Amniotic epithelial cell (primary cell): ENCODE results near the gene GTF3C1.
"Not testable (repeated sequence)": the region's sequence is repeated elsewhere in the genome, so short reads cannot be mapped to it uniquely, and the experiment has no call there.

Experiments used
- DNase-seq: peaks from one replicate; pipeline ENCODE4 v3.0.0-alpha.2; 2010; ENCODE audit warnings: low read depth

Gene GTF3C1

DNA sequence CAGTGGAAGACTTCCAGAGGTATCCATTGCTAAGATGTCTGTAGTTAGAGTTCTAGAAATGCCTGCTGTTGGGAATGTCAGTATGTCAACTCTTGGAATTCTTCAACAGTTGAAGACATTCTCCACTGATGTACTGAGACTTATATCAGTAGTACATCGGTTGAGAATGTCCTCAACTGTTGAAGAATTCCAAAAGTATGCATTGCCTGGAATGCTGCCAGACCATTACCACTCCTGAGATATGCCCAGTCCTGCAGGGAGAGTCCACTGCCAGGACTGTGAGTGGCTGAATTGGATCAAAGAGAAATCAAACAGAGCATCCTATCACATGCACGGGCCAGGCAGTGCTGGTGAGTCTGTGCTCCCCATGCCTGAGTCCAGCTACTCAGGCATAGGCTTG lies 105.7 kb downstream of the GTF3C1 start:
- peak; percentile 85 for DNase-seq

DNA sequence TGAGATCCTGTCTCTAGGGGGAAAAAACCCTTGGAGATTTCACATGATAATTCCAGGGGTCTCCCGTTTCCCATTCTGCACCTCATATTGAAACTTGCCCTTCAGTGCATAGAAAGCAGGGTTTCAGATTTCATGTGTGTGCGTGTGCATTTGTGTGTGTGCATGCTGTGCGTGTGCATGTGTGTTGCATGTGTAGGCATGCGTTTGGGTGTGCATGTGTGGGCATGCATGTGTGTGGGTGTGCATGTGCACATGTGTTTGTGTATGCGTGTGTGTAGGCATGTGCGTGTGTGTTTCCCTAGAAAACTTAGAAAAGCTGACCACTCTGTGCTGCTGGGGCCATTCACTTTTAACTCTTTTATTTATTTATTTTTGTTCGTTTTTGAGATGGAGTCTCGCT lies 107.7 kb downstream of the GTF3C1 start:
- DNase-seq: no peak

DNA sequence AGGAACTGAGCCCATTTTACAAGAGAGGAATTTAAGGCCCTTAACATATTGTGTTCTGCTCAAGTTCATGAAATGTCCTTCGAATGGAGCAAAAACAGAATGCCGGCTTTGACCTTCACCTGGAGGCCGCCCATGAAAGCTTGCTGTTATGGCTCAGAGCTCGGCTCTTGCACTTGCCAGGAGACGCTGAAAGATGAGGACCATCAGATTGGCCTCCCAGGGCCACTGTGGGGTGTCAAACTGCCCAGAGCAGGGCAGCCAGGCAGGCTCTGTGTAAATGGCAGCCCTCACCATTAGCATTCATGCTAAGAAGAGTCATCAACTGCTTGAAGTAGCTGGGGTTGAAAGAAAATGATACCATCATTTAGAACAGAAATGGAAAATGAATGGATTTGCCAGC lies 108.4 kb downstream of the GTF3C1 start:
- DNase-seq: no peak

DNA sequence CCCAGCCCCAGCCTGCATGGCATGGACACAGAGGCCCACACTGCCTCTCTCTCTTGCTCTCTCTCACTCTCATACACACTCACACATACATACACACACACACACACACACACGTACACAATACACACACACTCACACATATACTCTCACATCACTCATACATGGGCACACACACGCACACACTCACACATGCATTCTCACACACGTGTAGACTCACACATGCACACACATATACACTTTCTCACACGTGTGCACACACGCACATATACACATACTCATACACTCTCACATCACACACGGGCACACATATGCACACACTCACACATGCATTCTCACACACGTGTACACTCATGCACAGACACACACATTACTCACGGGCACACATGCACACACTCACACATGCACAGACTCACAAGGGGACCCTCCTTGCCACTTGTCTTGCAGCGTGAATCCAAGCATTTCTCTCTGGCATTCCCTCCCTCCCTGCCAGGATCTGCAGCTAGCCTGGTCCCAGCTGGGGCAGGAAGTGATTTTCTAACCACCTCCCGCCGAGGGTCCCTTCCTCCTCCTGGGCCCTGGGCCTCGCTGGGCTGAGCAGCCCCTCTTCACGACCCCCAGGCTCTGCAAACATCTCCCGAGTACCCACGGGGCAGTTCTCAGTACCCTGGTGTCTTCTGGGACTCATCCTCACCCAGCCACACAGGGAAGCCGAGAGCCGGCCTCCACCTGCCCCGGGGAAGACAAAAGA lies 110.3 kb downstream of the GTF3C1 start:
- DNase-seq: no peak

DNA sequence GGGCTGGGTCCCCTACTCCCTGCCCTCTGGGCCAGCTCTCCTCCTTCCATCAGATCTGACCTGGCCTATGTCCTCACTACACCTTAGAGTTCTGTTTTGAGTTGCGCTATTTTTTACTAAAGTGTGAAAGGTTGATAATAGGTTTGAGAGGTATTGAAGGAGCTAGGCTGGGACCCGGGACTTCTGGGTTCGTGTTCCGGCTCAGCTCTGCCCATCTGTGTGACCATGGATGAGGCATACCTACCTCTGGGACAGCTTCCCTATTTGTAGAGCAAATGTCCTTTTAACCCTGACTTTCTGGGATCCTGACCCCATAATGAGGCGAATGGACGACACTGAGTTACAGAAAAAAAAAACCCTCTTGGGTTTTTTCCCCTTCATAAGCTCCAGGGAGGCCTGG lies 111.8 kb downstream of the GTF3C1 start:
- no peak for DNase-seq

DNA sequence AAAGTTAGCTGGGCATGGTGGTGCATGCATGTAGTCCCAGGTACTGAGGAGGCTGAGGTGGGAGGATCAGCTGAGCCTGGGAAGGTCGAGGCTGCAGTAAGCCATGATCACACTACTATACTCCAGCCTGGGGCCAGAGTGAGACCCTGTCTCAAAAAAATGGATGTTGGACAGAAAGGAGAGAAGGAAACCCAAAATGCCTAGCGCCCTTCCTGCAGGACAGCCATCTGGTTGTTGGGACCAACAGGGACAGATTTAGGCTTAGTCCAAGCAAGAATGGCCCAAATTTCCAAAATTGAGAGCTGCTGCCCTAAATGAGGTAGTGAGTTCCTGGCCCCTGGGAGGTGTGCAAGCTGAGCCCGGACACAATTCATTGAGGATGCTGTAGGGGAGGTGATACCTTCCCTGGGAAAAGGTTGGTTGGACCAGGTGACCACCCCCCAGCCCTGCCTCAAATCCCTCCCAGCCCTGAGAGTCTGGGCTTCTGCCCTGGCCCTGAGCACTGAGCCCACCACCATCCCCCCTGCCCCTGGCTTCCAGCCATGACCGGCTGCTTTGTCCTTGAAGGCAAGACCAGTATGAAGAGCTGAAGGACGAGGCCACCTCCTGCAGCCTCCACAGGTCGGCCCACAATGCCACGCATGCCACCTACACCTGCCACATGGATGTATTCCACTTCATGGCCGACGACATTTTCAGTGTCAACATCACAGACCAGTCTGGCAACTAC lies 112.6 kb downstream of the GTF3C1 start:
- no peak for DNase-seq

DNA sequence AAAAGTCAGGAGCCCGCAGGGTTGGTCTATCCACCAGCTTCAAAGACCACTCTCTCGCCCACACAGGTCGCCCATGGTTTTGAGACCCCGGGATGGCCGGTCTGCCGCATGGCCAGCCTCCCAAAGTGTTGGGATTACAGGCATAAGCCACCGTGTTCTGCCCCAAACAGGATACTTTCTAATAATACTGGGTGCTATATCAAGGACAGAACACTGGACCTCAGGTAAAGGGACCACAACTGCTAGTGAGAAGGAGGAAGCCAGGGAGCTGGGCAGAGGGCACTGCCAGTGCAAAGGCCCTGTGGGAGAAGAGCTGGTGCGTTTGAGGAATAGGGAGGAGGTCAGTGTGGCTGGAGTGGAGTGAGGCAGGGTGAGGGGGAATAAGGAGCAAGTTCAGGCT lies 113.6 kb downstream of the GTF3C1 start:
- no peak for DNase-seq

DNA sequence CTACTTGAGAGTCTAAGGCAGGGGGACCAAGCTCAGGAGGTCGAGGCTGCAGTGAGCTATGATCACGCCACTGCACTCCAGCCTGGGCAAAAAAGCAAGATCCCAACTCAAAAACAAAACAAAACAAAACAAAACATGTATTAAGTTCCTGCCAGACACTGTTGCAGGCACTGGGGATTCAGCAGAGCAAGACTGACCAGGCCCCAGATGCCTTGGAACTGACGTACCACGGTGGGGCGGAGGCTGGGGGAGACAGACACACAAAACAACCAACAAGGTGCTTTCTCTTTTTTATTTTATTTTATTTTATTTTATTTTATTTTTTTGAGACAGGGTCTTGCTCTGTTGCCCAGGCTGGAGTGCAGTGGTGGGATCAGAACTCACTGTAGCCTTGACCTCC lies 114.6 kb downstream of the GTF3C1 start:
- DNase-seq: not testable (repeated sequence)

DNA sequence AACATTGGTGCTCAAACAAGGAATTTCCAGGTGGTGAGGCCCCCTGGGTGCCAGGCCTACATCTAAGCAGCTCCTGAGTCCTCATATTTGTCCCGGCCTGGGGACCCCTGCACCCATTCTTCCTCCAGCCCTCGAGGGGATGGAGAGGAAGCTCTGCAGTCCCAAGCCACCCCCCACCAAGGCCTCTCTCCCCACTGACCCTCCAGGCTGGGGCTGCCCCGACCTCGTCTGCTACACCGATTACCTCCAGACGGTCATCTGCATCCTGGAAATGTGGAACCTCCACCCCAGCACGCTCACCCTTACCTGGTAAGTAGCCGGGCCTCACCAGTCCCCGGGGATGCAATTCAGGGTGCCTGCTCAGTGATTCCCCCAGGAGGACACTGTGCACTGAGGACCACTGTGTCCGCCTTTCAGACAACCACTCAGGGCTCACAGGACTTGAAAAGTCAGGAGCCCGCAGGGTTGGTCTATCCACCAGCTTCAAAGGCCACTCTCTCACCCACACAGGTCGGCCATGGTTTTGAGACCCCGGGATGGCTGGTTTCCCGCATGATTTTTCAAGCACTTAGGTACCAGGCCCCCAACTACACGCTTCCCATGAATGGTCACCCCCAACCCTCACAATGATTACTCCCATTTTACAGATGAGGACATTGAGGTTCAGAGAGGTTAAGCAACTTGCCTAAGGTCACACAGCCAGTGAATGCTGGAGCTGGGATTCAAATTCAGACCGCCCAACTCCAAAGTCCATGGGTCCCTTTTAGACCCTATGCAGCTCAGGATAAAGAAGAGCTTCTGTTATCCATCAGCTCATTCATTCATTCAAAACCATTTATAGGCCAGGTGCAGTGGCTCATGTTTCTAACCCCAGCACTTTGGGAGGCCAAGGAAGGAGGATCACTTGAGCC lies 115.3 kb downstream of the GTF3C1 start:
- no peak for DNase-seq

DNA sequence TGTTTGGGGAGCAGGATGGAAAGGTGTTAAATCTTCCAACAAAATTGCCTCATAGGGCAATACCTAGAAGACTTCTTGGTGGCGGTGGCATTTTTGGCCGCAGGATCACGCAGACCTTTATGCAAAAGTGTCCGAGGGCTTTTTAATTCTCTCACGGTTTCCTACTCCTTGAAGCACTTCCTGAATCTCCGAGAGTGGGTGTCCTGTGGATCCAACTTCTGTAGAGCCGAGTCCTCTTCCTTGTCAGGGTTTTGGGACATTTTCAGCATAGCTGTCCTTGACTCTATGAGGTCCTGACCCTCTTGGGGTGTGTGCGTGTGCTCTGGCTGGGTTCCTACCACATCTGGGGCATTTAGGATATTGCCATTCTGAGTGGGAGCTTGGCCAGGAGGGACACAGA lies 116.1 kb downstream of the GTF3C1 start:
- no peak for DNase-seq

DNA sequence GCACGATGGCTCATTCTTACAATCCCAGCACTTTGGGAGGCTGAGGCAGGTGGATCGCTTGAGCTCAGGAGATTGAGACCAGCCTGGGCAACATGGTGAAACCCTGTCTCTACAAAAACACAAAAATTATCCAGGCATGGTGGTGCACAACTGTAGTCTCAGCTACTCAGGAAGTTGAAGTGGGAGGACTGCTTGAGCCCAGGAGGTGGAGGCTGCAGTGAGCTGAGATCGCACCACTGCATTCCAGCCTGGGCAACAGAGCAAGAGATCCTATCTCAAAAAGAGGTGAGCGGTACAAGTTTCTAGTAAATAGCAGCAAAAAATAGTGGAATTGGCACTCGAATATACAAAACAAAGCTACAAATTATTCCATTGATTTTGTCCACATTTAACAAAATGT lies 116.5 kb downstream of the GTF3C1 start:
- DNase-seq: not testable (repeated sequence)

DNA sequence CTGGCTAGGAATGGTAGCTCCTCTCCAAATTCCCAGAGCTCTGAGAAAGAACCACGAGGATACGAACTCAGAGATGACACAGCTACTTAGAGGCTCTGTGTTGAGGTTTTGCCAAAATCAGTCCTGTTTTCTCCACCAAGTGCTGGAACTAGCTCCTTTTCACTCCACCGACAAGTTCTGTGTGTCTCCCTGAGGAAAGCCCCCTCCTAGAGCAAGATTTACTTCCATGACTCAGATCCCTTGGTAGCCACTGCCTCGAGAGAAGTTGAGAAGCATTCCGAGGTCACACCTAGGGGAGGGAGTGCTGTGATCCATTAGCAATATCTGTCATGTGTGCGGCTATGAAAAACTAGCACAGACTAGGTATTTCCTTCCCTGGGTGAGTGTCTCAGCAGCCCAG lies 117.2 kb downstream of the GTF3C1 start:
- DNase-seq: peak; percentile 69

DNA sequence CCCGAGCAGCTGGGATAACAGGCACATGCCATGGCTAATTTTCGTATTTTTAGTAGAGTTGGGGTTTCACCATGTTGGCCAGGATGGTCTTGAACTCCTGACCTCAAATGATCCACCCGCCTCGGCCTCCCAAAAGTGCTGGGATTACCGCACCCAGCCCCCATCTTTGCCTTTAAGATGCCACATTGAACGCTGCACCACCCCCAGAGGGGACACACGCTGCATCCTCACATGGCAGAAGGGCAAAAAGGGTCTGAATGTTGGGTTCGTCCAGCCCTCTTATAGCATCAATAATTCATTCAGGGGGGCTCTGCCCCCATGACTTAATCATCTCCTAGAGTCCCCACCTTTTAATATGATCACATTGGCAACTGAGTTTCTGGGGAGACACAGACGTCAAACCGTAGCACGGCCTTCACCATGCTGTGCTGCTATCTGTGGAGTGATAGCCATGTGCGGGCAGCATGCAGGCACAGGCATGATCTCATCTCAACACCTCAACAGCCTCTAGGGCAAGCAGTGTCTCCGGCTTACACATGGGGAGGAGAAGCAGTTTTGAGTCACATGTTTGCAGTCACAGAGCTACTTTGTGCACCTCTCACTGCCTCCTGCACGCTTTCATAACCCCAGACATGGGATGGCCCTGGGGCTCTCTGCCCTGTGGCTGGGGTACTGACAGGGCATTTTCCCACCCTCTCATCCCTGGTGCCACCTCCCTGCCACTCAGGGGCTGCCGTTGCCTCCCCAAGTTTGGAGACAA lies 117.8 kb downstream of the GTF3C1 start:
- peak; percentile 19 for DNase-seq

DNA sequence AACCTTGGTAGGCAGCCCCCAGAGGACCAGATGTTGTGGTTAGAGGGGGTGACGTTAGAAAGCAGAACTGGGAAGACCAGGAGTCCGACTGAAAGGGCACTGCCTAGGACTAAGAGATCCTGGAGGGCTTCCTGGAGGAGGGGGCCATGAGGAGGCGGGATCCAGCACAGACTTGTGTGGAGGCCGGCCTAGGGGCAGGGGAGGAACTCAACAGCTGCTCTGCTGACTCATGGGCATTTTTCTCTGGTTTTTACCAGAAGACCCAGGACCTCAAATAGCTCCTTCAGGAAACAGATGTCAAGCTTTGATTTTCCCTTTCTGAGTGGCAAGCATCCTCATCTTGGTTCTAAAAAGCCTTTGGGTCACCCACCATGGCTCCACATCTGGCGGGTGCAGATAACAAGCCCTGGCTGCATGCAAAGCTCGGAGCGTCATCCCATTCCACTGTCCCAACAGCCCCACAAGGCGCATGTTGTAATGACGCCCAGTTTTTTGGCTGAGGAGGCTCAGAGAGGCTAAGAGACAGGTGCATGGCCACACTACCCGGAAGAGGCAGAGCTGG lies 118.7 kb downstream of the GTF3C1 start:
- peak; percentile 26 for DNase-seq

DNA sequence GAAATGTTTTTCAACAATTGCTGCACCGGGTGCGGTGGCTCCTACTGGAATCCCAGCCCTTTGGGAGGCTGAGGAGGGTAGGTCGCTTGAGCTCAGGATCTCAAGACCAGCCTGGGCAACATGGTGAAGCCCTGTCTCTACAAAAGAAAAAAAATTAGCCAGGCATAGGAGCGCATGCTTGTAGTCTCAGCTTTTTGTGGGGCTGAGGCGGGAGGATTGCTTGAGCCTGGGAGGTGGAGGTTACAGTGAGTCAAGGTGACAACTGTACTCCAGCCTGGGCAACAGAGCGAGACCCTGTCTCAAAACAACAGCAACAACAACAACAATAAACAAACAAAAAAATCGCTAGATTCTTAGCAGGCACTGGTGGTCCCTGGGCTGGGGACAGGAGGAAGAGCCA lies 119.2 kb downstream of the GTF3C1 start:
- DNase-seq: no peak

DNA sequence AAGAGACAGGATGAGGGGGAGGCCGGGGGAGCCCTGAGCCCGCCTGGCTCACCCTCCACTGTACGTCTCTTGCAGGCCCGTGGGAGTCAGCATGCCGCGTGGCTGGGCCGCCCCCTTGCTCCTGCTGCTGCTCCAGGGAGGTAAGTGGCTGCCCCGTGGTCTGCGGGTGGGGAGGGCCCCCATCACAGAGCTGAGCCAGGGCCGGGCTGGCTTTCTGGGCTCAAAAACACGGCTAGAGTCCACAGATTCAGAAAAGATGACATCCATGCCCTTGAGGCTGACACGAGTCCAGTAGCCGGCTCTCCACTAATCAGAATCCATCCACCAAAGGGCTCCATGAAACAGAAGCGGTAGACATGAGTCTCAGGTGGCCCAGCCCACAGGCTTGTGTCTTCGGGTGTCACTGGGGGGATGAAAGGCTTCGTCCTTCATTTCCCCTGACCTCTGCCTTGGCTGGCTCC lies 119.7 kb downstream of the GTF3C1 start:
- DNase-seq: peak; percentile 16

DNA sequence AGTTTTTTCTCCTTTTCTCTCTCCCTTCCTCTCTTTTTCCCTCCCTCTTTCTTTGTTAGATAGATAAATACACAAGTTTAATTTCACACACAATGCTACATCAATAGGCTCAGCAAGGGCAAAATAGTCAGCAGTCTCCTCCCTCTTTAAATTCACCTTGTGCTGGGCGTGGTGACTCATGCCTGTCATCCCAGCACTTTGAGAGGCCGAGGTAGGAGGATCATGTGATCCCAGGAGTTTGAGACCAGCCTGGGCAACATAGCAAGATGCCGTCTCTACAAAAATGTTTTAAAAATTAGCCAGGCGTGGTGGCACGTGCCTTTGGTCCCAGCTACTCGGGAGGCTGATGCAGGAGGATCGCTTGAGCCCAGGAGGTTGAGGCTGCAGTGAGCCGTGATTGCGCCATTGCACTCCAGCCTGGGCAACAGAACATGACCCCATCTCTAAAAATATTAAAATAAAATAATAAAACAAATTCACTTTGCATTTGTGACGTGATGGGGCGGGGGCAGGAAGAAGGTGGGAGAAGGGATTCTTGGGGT lies 120.3 kb downstream of the GTF3C1 start:
- no peak for DNase-seq

DNA sequence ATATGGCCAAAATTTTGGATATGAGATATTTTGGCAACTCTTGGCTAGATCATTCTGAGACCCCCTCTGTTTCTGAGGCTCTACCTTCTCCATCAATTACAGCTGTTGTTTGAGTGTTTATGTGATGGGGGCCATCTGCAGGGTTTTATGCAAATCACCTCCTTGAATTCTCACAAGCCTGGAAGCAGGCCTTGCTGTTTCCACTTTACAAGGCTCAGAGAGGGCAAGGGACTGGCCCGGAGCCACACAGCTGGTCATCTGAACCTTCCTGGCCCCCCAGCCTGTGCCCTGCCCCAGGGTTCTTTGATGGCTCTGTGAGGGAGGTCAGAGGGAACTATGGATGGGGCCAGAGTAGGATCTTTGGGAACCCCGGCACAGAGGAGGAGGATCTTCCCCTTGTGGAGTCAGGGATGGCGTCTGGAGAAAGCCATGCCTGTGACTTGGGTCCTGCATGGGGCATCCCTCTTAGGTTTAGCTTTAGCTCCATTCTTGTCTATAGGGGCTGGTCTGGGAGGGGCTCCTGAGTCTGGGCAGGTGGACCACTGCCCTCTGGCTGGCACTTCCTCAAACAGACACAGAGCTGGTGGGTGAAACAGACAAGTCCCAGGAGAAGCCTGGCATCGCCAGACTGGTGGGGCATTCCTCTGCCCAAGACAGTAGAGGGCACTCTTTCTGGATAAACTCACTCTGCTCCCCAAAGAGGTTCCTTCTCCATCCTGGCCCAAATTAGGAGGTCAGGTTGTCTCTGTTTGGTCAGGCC lies 121.5 kb downstream of the GTF3C1 start:
- no peak for DNase-seq

DNA sequence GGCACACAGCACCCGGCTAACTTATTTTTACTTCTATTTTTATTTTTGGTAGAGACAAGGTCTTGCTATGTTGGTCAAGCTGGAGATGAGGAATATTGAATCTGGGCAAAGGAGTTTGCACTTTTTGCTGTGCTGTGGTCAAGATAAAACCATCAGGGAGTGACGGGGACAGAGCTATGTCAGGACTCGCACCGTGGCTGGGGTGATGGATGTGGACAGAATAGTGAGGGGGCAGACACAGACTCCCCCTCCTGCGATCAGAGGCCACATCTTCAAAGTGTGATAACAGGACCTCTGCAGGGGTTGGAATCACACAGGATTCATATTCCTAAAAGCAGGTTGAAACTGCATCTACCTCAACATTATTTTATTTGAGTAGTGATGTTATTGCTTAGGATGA lies 122.2 kb downstream of the GTF3C1 start:
- no peak for DNase-seq
